Kidney epithelial cell (primary cell): Measurements from ENCODE around the gene DHX8. TPM values are rescaled to one million over a fixed set of nuclear protein-coding genes. Genes with fewer than 3 reads are reported as not detected.
"Not testable (repeated sequence)": the region's sequence is repeated elsewhere in the genome, so short reads cannot be mapped to it uniquely, and the experiment has no call there.

Experiments
- DNase-seq: peaks from one replicate; pipeline ENCODE4 v3.0.0-alpha.2; 2010; ENCODE audit warnings: low read depth
- H3K27me3 ChIP-seq: 2 replicates; pipeline ENCODE4 v1.6.0; 2011; ENCODE audit warnings: low read length; ENCODE audit not compliant: control insufficient read depth, insufficient read depth
- H3K36me3 ChIP-seq: 2 replicates; pipeline ENCODE4 v1.5.1; 2011; ENCODE audit warnings: low read length; ENCODE audit not compliant: control insufficient read depth, insufficient read depth
- H3K4me3 ChIP-seq: 2 replicates; pipeline ENCODE4 v1.5.1; 2011; ENCODE audit warnings: low read depth, mild to moderate bottlenecking, control low read depth, low read length
- CTCF ChIP-seq: IDR thresholded peaks from 2 replicates; pipeline ENCODE4 v1.5.1; 2011; ENCODE audit warnings: mild to moderate bottlenecking, moderate library complexity, low read length, control low read depth, inconsistent platforms; ENCODE audit not compliant: insufficient read depth, poor library complexity, severe bottlenecking
- total RNA-seq: library from RNA; depleted of rRNA; stranded (reverse); fragments of >200 nt; gene quantifications from 2 replicates; pipeline ENCODE4 v1.2.3, GENCODE V29; 2015

DHX8 gene
- total RNA-seq, 1 donor from 2014 or later: 29.9 TPM

- H3K36me3 ChIP-seq: no peaks in the 10 kb centered on the region
- H3K4me3 ChIP-seq: no peak overlapping the region
- no peaks in the 10 kb centered on the region for H3K27me3 ChIP-seq
- DNase-seq: no peak
- TF ChIP-seq CTCF: no peak
Observed at GRCh38 chr17:43449470-43450248, 34.1 kb upstream of the DHX8 start.

DNA sequence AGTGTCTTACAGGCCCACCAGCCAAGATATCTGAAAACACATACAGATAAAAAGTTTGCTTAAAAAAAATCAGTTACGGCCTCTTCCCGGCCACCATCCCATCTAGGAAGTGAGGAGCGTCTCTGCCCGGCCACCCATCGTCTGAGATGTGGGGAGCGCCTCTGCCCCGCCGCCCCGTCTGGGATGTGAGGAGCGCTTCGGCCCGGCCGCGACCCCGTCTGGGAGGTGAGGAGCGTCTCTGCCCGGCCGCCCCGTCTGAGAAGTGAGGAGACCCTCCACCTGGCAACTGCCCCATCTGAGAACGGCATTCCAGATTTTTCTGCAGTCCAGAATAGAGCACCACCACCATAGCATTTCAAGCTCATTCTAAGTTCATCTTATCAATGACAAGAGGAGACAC lies 33.0 kb upstream of the DHX8 start:
- H3K4me3 ChIP-seq, DNase-seq, H3K27me3 ChIP-seq, H3K36me3 ChIP-seq: not testable (repeated sequence)

- not testable (repeated sequence) for DNase-seq, H3K4me3 ChIP-seq, H3K36me3 ChIP-seq, H3K27me3 ChIP-seq
Observed at GRCh38 chr17:43451741-43452140, 32.0 kb upstream of the DHX8 start.

GRCh38 chr17:43453331-43453812 lies 30.4 kb upstream of the DHX8 start:
- H3K27me3 ChIP-seq: no peaks in the 10 kb centered on the region
- no peak overlapping the region for H3K4me3 ChIP-seq
- H3K36me3 ChIP-seq: no peaks in the 10 kb centered on the region
- DNase-seq: no peak
- TF ChIP-seq CTCF: no peak

- TF ChIP-seq CTCF: no peak
- no peak for DNase-seq
- H3K36me3 ChIP-seq: no peaks in the 10 kb centered on the region
- no peak overlapping the region for H3K4me3 ChIP-seq
- no peaks in the 10 kb centered on the region for H3K27me3 ChIP-seq
Observed at GRCh38 chr17:43454868-43455267, 28.9 kb upstream of the DHX8 start.

DNA sequence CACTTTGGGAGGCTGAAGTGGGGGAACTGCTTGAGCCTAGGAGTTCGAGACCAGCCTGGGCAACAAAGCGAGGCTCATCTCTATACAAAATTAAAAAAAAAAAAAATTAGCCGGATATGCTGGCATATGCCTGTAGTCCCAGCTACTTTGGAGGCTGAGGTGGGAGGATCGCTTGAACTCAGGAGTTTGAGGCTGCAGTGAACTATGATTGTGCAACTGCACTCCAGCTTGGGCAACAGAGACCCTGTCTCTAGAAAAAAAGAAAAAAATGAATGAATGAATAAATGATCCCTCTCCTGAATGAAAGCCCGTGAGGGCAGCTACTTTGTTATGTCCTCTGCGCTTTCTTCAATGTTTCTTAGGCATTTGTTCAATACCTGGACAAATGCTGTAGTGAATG lies 27.7 kb upstream of the DHX8 start:
- no peak for TF ChIP-seq CTCF
- Histone ChIP-seq H3K4me3 (no peak overlapping the region), H3K27me3 (no peaks in the 10 kb centered on the region), H3K36me3 (no peaks in the 10 kb centered on the region)
- DNase-seq: no peak

DNA sequence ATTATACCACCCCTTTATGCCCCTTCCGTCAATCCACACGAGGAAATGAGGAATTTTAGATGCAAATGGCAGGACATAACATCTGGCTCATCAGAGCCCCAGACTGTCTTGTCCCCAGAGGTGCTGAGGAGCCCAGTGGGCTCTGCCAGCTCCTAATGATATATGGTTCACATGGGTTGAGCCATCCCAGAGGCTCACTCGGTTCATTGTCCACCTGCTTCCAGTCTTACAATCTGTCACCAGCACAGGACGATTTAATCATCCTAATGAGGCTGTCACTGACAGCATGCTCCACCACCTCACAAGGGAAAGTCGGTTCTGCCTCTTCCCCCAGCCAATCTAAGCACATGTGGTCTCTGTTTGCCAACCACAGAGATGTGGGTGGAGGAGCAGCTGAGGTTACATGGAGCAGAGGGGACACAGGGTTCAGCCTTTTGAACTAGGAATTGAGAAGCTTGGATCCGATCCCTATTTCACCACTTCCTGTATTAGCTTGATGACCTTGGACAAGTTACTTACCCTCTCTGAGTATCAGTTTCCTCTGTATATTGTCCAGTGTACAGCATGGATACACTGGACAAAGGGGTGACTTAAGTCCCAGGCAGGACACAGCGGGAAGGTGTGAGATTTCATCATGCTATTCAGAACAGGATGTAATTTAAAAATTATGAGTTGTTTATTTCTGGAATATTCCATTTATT lies 27.0 kb upstream of the DHX8 start:
- no peak overlapping the region for H3K4me3 ChIP-seq
- DNase-seq: no peak
- H3K27me3 ChIP-seq: no peaks in the 10 kb centered on the region
- H3K36me3 ChIP-seq: no peaks in the 10 kb centered on the region
- no peak for TF ChIP-seq CTCF
